HG02884 (cell line): ENCODE data around the gene ANKH.
"Not testable (repeated sequence)": the region's sequence is repeated elsewhere in the genome, so short reads cannot be mapped to it uniquely, and the experiment has no call there.

Experiments used
- ATAC-seq: cut with Tn5 transposase; IDR thresholded peaks from one replicate; pipeline ENCODE4 v1.9.1; 2021; ENCODE audit warnings: mild to moderate bottlenecking, moderate library complexity; ENCODE audit not compliant: unreplicated experiment

Gene ANKH

DNA sequence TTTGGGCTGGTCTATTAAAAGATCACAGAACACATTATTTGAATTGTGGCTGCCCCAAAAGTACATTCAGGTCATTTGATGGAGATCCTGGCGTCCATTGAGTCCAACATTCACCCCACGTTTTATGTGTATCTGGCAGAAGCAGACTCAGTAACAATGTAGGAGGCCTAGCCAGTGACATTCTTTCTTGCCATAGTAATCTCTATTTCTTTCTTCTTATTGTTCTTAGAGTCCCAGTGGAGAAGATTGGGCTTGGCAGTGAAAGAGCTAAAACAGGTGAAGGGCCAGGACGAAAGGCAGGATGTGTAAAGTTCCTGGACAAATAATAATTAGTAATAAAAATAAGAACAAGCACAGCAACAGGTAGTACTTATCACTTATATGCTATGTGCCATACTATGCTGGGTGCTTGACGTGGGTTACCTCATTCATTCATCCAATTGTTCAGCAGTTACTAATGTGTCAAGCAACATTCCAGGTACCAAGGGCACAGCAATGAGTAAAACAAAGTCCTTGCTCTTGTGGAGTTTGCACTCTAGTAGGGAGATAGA lies 12.6 kb upstream of the ANKH start:
- ATAC-seq = no peak

DNA sequence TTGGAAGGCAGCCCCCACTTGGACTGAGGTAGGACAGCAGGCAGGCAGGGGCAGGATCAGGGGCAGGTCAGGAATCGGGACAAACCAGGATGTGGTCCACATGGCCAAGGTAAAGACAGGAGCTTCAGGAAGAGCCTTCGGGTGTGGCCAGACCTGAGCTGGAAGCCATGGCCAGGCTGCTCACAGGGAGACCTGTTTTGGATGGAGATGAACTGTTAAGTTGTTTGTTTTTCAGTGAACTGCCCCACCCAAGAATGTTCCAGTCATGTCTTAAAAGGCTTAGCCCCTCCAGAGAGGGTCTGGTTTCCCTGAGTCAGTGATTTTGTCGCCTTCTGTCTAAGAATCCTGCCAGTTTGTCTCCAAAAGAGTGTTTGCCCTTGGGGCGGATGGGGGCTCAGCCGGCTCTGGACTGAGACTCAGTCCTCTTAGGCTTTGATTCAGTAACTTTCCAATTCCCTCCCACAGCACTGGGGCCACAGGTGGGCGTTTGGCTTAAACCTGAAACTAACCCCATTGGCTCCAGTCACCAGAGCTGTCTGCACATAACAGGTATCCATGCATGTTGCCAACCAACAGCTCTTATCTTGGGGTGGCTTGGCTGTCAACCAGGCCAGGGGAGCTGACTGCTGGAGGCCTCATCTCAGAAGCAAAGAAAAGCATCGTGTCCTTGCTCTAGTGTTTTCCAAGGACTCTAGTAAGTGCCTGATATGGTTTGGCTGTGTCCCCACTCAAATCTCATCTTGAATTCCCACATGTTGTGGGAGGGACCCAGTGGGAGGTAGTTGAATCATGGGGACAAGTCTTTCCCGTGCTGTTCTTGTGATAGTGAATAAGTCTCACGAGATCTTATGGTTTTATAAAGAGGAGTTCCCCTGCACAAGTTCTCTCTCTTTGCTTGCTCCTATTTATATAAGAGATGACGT lies 11.3 kb upstream of the ANKH start:
- no peak for ATAC-seq

DNA sequence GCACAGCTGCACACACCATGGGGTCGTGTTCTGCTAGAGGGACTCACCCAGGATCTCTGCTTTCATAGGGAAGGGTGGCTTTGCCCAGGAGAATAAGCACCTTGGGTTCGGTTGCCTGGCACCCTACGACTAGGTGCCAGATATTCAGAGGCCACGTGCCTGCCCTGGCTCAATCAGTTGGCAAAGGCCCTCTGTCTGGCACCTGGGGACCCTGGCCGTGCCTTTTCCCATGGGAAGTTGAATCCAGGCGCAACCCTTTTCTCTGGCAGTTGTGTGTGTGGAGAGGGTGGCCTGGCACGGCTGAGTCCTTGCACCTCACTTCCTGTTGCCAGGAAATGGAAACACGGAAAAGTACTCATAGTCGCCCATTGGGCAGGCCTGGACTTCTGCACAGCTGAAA lies 10.2 kb upstream of the ANKH start:
- ATAC-seq = no peak

DNA sequence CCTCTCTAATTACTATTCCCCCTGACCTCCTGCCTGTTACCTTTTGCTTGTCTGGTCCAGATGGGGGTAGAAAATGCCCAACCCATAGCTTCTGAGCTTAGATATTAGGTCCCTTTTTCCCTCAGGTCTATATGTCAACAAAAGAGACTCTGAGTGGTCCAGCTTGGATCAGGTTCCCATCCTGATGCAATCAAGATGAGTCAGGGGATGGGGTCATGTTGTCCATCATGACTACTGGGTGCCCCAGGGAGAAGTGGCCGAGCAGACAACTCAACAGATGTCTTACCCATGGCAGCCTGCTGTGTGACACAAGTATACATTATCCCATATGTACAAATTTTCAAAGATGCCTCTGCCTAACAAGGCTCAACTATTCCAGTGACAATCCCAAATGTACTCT lies 9.1 kb upstream of the ANKH start:
- ATAC-seq = no peak

DNA sequence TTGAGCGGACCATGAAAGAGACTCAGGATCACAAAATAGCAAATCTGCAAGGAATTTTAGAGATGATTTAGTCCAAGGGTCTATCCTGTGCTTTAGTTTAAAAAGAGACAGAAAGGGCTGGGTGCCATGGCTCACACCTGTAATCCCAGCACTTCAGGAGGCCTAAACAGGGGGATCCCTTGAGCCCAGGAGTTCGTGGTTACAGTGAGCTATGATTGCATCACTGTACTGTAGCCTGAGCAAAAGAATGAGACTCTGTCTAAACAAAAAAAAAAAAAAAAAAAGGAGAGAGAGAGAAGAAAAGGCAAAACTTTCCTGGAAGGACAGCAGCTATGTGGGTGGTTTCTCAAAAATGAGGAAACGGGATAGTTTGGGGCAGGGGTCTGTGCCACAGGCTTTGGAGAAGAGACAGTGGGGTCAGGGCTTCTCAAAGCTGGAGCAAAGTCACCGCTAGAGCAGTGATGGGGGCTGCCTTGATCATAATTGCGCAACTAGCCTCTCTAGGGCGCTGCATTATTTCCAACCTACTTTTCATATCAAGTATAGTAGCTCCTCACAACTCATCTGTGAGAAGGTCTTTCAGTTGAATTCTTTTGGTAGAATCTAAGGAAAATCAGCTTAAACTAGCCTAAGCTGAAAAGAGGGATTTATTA lies 8.5 kb upstream of the ANKH start:
- no peak for ATAC-seq

DNA sequence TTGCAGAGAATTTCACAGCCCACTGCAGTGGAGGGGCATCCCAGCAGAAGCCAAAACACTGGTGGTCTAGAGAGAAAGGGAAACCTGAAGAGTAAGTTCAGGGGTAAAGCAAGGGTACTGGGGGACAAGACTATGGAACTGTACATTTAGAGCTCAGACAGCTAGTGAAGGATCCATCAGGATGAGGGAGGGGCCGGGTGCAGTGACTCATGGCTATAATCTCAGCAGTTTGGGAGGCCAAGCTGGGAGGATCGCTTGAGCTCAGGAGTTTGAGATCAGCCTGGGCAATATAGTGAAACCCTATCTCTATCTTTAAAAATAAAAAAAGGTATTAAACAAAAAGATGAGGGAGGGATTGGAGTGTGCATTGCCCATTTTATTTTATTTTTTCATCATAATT lies 7.8 kb upstream of the ANKH start:
- ATAC-seq = no peak

DNA sequence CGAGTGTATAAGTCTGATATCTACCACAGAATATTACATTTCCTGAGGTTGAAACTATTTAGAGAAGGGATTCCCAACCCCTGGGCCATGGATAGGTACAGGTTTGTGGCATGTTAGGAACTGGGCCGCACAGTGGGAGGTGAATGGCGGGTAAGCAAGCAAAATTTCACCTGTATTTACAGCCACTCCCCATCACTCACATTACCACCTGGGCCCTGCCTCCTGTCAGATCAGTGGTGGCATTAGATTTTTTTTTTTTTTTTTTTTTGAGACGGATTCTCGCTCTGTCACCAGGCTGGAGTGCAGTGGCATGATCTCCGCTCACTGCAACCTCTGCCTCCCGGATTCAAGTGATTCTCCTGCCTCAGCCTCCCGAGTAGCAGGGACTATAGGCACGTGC lies 6.6 kb upstream of the ANKH start:
- ATAC-seq = not testable (repeated sequence)

DNA sequence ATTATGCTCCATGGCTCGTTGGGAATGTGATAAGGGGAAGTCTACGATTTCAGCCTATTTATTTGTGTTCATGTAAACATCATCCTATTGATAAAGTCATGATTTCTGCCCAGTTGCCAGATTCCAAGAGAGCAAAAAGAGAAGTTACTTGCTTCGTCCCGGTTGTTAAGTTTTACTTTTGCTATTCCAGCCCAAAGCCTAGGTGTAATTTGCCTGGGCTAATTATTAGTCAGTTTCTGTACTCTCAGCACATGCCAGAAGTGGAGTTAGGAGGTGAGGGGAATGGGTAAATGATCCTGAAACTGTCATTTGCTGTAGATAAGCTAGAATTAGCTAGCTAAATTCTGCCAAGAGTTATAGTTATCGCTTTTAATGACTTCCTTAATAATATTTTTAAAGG lies 4.5 kb upstream of the ANKH start:
- no peak for ATAC-seq

DNA sequence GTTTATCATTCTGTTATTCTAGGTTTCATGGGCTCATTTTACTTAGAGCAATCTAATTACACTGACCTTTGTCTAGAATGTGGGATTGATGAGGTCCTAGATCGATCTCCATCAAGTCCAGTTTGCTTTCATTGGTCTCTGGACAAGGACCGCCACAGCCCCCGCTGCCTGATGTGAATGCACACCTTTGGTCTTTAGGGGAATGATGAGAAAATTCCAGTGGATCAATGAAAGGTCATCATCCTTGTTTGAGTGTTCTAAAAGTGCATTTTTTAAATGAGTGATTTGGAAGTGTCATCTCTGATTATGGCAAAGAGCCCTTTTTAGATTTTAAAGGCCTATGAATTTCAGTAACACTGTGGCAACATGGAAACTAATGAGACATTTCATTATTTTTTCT lies 2.2 kb upstream of the ANKH start:
- no peak for ATAC-seq

DNA sequence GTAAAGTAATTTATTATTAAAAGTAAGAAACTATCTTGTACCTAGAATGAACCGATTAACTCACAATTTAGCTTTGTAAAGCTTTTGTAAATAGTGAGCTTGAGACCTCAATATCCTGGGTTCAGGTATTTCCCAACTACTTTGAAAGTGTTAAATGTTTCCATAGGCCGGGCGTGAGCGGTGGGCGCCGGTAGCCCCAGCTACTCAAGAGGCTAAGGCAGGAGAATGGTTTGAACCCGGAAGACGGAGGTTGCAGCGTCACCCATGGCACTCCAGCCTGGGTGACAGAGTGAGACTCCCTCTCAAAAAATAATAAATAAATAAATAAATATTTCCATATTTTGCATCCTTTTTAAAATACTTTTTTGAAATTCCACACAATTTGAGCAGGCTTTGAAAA lies 1.5 kb upstream of the ANKH start:
- no peak for ATAC-seq

DNA sequence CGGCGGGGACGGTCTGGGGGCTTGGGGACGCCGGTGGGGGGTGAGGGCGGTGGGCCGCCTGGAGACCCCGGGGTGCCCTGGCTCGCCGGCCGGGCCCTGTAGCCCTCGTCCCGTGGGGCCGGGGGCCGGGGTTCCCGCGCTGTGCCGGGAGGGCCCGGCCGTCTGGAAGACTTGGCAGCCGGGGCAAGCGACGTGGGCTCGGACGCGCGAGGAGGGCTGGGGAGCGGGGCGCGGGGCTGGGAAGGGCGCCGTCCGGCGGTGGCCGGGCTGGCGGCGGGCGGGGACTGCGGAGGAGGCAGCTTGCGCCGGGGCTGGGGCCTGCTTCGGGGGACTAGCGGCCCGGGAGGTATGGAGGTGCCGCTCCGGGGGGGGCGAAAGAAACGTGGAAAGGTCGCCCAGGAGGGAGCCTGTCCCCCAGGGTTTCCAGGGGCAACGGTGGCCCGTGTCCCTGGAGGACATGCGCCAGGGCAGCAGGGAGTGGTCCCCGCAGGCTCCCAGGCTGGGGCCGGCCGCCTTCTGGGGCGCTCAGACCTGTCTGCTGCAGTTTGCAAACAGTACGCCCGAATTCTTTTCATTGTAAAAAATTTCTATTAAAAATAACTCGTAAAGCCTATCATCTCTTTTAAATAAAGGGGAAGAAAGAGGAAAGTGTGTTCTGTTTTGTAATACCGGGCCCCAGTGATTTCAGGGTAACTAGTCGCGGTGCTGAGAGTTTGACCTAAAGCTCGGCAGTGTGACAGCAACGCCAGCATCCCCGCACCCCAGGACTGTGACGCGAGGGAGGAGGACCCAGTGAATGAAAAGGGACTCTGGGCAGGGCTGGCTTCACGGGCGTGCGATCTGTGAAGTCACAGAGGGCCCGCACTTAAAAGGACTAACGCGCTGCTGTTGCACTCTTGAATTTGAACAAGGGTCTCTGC lies 752 bp upstream of the ANKH start:
- ATAC-seq = peak; percentile 38

DNA sequence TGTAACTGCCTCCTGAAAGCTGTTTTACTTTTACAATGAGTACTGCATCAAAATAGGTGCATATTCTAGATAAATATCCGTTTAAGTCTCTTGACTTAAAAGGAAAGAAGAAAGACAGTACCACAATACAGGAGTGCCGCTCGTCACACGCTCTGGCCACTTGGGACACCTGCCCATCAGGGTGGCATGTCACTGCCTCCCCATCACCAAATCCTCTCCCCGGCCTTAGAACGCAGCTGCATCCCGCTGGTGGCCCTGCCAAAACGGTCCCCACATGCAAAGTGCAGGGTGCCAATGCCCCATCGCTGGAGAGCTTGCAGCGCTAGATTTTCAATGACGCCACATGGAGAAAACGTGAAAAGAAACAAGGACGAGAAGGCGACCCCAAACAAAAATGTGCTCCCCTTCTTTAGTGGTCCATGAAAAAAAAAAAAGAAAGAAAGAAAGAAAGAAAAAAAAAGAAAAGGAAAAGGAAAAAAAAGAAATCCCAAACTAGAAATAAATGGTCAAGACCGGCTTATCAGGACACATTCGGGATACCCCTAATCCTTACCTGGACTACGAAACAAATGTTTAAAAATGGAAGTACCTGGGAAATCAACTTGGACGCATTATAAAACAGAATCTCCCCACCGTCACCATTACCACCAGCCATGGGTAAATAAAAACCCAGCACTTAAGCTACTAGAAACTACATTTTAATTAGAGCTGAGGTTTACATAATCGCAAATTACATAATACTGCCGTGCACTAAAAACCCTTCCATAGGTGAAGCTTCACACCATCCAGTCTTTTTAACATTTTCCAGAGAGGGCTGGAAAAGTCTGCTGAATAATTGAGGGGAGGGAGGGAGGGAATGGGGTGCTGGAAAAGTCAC lies 1.0 kb downstream of the ANKH start:
- no peak for ATAC-seq

DNA sequence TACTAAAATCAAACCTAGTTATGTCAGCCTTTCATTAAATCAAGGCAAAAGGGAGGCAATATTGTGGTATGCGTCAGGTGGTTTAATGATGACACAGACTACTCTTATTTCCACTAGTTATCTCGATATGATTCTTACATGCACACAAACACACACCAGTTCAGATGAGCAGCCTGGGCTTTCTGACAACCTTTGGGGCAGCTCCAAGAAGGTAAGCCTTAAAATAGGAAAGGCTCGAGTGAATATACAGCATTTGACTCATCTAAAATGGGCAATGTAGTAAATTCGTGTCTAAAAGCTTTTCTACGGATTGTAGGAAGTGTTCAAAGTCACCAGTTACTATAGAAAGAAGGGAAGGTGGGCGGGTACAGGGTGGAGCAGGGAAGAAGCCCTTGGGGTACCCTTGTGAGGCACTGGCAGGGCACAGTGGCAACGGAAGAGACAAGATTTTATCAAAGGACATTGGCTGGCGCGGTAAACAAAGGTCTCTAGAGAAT lies 1.9 kb downstream of the ANKH start:
- no peak for ATAC-seq

DNA sequence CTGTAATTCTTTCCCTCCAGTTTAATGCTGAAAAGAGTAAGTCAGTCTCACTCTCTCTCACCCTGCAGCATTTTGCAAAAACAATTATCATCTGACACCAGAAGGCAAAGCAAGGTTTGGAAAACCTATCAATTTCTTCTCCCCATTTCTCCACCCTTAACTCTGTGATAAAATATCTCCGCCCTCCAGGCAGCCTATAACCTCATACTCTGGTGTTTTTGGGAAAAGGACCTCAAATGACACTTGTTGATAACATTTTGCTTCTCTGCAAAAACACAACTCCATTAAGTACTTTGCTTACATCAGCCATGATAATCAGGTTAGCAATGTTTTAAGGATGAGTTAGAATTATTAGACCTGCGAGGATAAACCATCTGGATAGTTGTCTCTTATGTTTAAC lies 2.3 kb downstream of the ANKH start:
- no peak for ATAC-seq

DNA sequence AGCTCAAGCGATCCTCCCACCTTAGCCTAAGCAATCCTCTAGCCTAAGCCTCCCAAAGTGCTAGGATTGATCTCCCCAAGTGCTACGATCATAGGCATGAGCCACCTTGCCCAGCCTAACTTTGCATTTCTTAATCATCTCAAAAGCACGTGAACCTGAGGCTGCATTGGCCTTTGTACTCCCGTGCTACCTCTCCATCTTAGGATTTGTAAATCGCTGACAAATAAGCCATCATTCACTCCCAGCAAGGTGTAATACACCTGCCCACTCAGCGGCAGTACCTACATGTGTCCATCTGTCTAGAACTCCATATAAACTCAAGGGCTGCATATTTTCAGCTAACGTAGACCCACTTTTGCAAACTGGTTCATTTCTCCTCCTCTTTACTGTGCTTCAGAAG lies 2.8 kb downstream of the ANKH start:
- ATAC-seq = no peak

DNA sequence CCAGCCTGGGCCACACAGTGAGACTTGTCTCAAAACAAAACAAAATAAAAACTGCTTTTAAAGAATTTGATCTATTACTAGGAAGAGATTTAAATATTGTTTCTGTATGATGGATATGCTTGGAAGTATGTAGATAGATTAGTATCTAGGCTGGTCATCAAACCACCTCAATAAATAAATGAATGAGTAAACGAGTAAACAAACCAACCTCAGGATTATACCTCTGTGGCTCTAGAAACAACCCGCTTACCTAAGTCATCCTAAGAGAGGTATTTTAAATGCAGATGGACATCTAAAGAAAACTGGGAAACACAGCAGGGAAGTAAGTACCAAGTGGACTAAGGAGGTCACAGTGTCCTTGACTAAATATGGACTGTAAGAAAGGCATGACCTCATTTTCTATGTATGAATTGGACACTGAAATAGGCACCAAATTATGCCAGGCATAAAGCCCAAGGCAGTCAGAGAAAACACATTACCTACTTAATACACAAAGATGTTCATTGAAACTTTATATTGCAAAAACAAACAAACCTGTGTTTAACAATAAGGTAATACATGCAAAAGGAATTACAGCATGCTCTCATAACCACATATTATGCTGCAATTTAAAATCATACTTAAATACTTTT lies 7.3 kb downstream of the ANKH start:
- no peak for ATAC-seq

DNA sequence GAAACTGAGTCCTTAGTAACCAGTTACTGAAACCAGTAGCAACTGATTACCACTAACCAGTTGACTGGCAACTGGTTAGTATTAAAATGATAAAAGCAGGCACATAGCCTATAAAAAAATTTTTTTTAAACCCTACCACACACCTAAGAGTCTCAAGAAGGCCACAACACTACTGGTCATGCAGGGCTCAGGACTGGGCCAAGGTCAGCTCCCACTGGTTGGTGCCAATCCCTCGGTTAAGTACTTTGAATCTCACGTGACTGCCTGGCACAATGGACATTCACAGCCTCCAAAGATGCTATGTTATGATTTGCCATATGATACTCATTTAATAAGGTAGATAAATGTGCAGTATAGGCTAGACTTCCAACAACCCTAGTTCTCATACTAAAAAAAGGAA lies 8.5 kb downstream of the ANKH start:
- ATAC-seq = no peak

DNA sequence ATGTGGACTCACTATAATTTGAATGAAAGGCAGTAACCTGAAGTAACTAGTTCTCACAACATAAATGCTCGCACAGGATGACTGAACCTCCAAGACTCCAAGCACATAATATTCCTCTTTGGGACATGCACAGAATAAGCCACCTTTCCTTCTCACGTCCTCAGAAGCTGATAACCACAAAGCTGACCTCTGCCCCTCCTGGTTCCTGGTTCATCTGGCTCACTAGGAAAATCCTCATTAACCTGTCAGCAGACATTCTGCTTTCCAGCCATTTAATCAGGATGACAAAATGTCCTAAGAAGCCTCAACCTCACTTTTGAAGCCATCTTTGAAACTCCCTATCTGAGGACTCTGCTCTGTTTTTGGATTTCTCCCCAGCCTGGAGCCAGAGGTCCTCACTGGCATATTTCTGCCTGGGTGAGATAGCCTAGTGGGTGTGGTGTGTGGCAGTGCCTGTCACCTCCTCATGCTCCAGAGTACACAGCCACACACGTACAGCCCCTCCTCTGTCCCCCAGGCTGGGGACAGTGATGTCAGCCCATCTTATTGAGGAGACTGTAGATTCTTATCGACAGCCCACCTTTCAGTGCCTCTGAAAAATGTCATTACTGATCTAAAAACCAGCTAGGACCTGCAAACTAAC lies 10.3 kb downstream of the ANKH start:
- no peak for ATAC-seq

DNA sequence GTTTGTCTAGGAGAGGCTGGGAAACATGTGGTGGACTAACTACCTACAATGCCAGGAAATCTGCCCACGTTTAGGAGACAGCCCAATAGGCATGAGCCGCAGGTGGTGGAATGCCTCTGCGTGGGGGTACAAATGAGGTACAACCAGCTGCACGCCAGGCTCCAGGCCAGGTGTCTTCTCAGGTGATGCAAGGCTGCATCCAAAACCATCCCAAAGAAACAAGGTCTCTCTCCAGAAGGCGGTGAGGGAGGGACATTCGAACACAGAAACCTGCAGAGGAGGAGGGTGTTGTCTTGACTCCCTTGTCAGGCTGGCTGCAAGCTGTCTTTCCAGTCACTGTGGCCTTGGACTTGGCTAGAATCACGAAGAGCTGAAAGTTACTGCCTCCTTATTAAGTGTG lies 11.6 kb downstream of the ANKH start:
- ATAC-seq = no peak
